Heart left ventricle (tissue), 16 donors: ENCODE measurements around the gene FKBP1A. TPM values are rescaled to one million over a fixed set of nuclear protein-coding genes. Genes with fewer than 3 reads are reported as not detected.

Experiments
- ATAC-seq, 4 donors: fragments of 200-7000 bp; cut with Tn5 transposase; one replicate each; pipeline ENCODE4 v1.9.1; 2020 to 2022; ENCODE audit warnings: moderate library complexity in 4 of 4, mild to moderate bottlenecking in 3 of 4, moderate number of reproducible peaks in 1 of 4
- DNase-seq, 5 donors: peaks; one replicate each; pipeline ENCODE4 v3.0.0-alpha.2; 2020
- H3K27ac ChIP-seq, 12 donors: fragments of 200-600 bp; sonication (generic) in 4 of 12; one replicate each; pipeline versions ENCODE4 v1.5.0 to v1.8.0; 2016 to 2022; ENCODE audit warnings: mild to moderate bottlenecking in 2 of 12
- H3K27me3 ChIP-seq, 9 donors: fragments of 200-600 bp; sonication (generic) in 2 of 9; one replicate each; pipeline versions ENCODE4 v1.5.1 to v1.8.0; 2016 to 2022; ENCODE audit warnings: mild to moderate bottlenecking in 3 of 9
- H3K36me3 ChIP-seq, 9 donors: fragments of 200-600 bp; sonication (generic) in 2 of 9; one replicate each; pipeline versions ENCODE4 v1.5.0 to v1.8.0; 2018 to 2022; ENCODE audit warnings: mild to moderate bottlenecking in 2 of 9
- H3K4me1 ChIP-seq, 12 donors: fragments of 200-600 bp; sonication (generic) in 4 of 12; one replicate each; pipeline versions ENCODE4 v1.5.0 to v1.8.0; 2016 to 2022; ENCODE audit warnings: mild to moderate bottlenecking in 3 of 12
- H3K4me3 ChIP-seq, 12 donors: fragments of 200-600 bp; sonication (generic) in 4 of 12; one replicate each; pipeline versions ENCODE4 v1.5.0 to v1.8.0; 2017 to 2022; ENCODE audit warnings: mild to moderate bottlenecking in 9 of 12, moderate library complexity in 4 of 12
- H3K9me3 ChIP-seq, 12 donors: fragments of 200-600 bp; sonication (generic) in 4 of 12; one replicate each; pipeline versions ENCODE4 v1.5.0 to v1.8.0; 2016 to 2022; ENCODE audit warnings: mild to moderate bottlenecking in 1 of 12
- POLR2A ChIP-seq, 2 donors: fragments of 450-650 bp; IDR thresholded peaks; one replicate each; pipeline ENCODE4 v1.6.1; 2017; ENCODE audit warnings: antibody characterized with exemption in 2 of 2, mild to moderate bottlenecking in 2 of 2, moderate library complexity in 2 of 2
- WGBS, 4 donors: extraction: QIAGEN DNeasy Blood & Tissue Kit in 2 of 4; methylation state at CpG; one replicate each; pipeline versions ENCODE4 v1.1.5 to v1.1.7; 2013 to 2018; 5-methylcytosine and 5-hydroxymethylcytosine counted together
- intact Hi-C, 10 donors: fragments of 100-400 bp; cut with DNase I; formaldehyde crosslinking; loops; one replicate each; pipeline versions ENCODE4 v1.11.1 to v1.14.2; 2022
- polyA plus RNA-seq, 2 donors: library from polyadenylated mRNA; stranded (reverse); fragments of 200-250 nt; gene quantifications; one replicate each; pipeline ENCODE4 v1.2.3, GENCODE V29; 2013
- total RNA-seq, 9 donors: library from RNA; depleted of rRNA in 2 of 9; stranded (reverse); fragments of >200 nt in 2 of 9; fragmentation: NEBNext Ultra II Directional in 3 of 9; extraction: Animal tissue kit (Norgen Biotek cat#: 25700) in 3 of 9; gene quantifications; one replicate each; pipeline versions ENCODE4 v1.1.0 to v1.2.4, GENCODE V29; 2016 to 2023
- TF ChIP-seq, protein P1 (sequence below), 12 donors: fragments of 200-600 bp; sonication (generic) in 4 of 12; IDR thresholded peaks; one replicate each; pipeline versions ENCODE4 v1.5.0 to v1.8.0; 2018 to 2022; ENCODE audit warnings: antibody characterized with exemption in 12 of 12, mild to moderate bottlenecking in 5 of 12
- donor health status: ischemic (EF 13 %, LVEDD 7.1; RV severe dilation, severe dysfunction).
- donor health status: healthy with polysubstance abuse.
- donor health status: DM: no; HTN: yes; CAD: no.
- donor health status: DM: no; HTN: no; CAD: no.
- donor health status: ischemic (EF 25% LVEDD 6.9; RV normal size, moderate dysfunction).
- donor health status: ischemic (EF 25% LVEDD 5.7; RV mildly dilated, moderate dysfunction).
- donor health status: healthy.
- donor health status: DM: yes; HTN: yes; CAD: no.
- donor health status: ischemic (EF 35%, LVEDD 5.7; RV mildly dilated, moderate dysfunction).
- donor health status: nonischemic (EF 11% LVEDD 7.7; RV severe dilation, severe dysfunction).
- donor health status: DM: yes; HTN: yes; CAD: no.
- donor health status: PGD.
- donor health status: ischemic (EF 29% LVEDD 5.4; RV normal size, mild dysfunction).
- donor health status: nonischemic (EF 23%, LVEDD 6.1; RV moderate dilation, normal function).

Gene FKBP1A
- total and polyA plus RNA-seq, 11 donors = 71.3 to 401 (median 144) TPM

DNA sequence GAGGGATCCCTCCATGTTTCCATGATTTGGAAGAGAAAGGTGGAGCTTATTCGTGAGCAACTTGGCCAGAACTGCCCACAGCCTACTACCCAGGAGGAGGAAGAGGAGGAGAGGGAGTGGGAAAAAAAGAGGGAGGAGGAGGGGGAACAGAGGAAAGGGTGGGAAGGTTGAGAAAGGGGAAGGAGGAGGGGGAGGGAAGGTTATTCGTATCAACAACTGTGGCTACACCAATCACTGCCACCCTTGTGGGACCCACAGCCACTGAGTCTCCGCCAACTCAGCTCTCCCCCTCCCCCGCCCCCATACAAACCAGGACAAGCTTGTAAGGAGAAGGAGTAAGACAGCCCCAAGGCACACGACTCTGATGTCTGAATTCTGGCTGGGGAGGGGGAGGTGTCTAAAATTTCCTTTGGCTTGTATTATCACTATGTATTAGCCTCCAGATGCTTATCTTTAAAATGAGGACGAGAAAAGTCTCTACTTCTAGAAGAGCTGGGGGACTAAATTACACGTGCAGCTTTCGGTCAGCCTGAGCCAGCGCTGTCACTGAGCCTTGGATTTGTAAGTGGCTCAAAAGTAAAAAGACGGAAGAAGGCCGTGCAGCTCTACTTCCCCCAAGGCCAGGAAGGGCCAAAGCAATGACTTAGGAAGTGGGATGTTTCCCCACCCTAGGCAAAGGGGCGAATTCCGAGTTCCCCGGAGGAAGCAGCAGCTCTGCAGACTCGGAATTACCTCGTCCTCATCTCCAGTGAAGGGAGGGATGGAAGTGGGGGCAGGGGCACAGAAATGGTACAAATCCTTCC is 1.0 kb downstream of the FKBP1A start:
- TF ChIP-seq, protein P1, sequence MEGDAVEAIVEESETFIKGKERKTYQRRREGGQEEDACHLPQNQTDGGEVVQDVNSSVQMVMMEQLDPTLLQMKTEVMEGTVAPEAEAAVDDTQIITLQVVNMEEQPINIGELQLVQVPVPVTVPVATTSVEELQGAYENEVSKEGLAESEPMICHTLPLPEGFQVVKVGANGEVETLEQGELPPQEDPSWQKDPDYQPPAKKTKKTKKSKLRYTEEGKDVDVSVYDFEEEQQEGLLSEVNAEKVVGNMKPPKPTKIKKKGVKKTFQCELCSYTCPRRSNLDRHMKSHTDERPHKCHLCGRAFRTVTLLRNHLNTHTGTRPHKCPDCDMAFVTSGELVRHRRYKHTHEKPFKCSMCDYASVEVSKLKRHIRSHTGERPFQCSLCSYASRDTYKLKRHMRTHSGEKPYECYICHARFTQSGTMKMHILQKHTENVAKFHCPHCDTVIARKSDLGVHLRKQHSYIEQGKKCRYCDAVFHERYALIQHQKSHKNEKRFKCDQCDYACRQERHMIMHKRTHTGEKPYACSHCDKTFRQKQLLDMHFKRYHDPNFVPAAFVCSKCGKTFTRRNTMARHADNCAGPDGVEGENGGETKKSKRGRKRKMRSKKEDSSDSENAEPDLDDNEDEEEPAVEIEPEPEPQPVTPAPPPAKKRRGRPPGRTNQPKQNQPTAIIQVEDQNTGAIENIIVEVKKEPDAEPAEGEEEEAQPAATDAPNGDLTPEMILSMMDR (IDR thresholded peaks at IDR 0.05) = no peak
- no peak for TF ChIP-seq POLR2A (IDR thresholded peaks at IDR 0.05)
- H3K9me3 ChIP-seq = no peaks in the 10 kb centered on the region
- 6 to 10% (median 10%) methylated on average over 16 of the region's 16 CpGs for WGBS, 4 donors
- H3K4me3 ChIP-seq = peak overlapping the region; percentile 54 to 96 (median 84)
- peak in 1 of 5 donors; percentile 67 for DNase-seq
- peaks cover 0 to 10% (median 0%) of the 10 kb centered on the region in 9 donors for H3K27me3 ChIP-seq
- ATAC-seq = peak in 2 of 4 donors; percentile 7 to 22
- intact Hi-C loops = loop anchor here (1.0 to 10.0 kb wide), 10 partner anchors 15 to 557 kb away; partner anchors contain the start of genes NSFL1C (in 2 of the 10), FAM110A (in 1 of the 10) and SDCBP2 (in 1 of the 10)
- peak overlapping the region; percentile 68 to 94 (median 89) for H3K27ac ChIP-seq
- H3K36me3 ChIP-seq = peaks cover 0 to 18% (median 0%) of the 10 kb centered on the region in 9 donors
- peaks cover 6 to 64% (median 41%) of the 10 kb centered on the region in 12 donors for H3K4me1 ChIP-seq

DNA sequence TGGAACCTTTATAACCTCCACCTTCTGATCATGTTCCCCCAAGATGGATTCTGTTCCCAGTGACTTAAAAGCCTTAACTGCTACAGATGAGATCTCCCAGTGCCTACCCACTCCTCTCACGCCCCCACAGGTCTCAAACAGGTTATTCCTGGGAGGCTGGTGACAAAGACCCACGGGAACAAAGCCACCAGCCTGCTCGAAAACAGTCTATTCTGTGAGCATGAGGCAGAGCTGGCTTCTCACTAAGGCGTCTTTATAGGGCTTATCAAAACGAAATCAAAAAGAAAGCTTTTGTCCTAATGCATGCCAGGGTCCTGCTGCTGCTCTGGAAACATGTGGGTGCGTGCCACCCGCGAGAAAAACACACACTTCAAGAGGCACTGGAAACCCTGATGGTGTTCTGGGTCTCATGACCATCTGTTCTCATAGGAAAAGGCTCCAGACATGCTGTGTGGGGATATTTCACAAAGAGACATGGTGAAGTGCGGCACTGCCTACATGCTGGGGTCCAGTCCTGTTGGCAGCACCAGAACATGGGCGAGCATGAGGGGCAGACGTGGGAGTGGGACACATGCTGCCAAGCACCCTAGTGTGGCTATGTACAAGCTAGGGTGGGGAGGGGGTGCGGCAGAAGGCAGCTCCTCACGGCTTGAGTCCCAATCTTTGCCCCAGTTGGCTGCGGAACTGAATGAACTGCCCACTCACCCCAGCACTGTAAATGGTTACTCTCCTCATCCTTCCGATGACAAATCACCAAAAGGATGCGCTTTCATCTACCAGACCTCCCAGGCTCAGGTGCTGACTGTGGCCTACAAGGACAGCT is 2.1 kb downstream of the FKBP1A start:
- TF ChIP-seq POLR2A (IDR thresholded peaks at IDR 0.05) = no peak
- TF ChIP-seq, protein P1 (IDR thresholded peaks at IDR 0.05) = no peak
- peaks cover 0 to 28% (median 0%) of the 10 kb centered on the region in 9 donors for H3K36me3 ChIP-seq
- H3K27me3 ChIP-seq = peaks cover 0 to 4% (median 0%) of the 10 kb centered on the region in 9 donors
- H3K4me1 ChIP-seq = peaks cover 6 to 75% (median 48%) of the 10 kb centered on the region in 12 donors
- DNase-seq = no peak
- no peaks in the 10 kb centered on the region for H3K9me3 ChIP-seq
- peak overlapping the region in 10 of 12 donors; percentile 12 to 96 (median 84) for H3K4me3 ChIP-seq
- intact Hi-C loops = loop anchor here in 6 of 10 donors (2.0 to 10.0 kb wide), 7 partner anchors 14 to 556 kb away; partner anchors contain the start of genes NSFL1C (in 2 of the 6), FAM110A (in 1 of the 6) and SDCBP2 (in 1 of the 6)
- H3K27ac ChIP-seq = peak overlapping the region; percentile 68 to 94 (median 89)
- no peak for ATAC-seq
- 50 to 63% (median 54%) methylated on average over 16 of the region's 16 CpGs for WGBS, 4 donors

DNA sequence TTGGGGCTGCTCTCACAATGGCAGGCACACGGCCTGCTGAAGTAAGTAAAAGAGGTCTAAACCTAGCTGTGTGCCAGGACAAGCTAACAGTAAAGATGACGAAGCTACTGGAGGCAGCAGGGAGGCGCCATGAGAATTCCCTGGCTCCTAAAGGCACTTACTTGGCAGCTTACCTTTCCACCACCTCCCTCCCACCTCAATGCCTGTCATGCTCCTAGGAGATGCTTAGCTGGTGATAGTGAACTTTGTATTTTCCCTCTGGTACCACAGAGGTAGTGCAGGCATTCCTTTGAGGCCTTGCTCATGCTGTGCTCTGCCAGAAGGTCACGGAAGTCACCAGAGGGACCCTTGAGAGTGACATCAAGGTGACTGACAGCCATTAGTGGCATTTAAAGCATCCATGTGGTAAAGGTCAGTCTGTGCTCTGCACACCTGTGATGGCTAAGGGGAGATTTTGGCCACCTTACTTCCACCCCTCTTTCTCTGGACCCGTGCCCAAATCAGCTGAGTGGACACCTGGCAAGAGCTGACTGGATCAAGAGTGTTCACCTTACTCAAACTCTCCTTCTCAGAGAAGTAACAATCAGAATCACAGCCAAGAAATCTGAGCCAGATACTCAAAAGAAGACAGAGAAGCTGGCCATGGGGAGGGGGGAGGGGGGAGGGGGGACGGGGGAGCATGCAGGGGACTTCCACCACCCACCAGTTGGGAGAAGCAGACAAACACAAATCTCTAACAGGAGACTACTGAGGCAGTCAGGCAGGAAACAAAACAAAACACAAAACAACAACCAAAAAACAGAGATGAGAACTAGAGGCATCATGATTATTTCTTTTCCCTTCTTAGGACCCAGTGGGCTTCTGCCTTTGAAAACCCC is 2.9 kb downstream of the FKBP1A start:
- H3K27me3 ChIP-seq = no peaks in the 10 kb centered on the region
- DNase-seq (peak in 1 of 5 donors; percentile 33), ATAC-seq (peak in 1 of 4 donors; percentile 5)
- 31 to 43% (median 34%) methylated on average over 6 of the region's 6 CpGs for WGBS, 4 donors
- peaks cover 0 to 31% (median 0%) of the 10 kb centered on the region in 9 donors for H3K36me3 ChIP-seq
- TF ChIP-seq, protein P1 (IDR thresholded peaks at IDR 0.05) = no peak
- no peak for TF ChIP-seq POLR2A (IDR thresholded peaks at IDR 0.05)
- no peaks in the 10 kb centered on the region for H3K9me3 ChIP-seq
- H3K27ac ChIP-seq = peak overlapping the region; percentile 52 to 94 (median 89)
- intact Hi-C loops = loop anchor here in 6 of 10 donors (2.0 to 10.0 kb wide), 7 partner anchors 13 to 555 kb away; partner anchors contain the start of genes NSFL1C (in 2 of the 6), FAM110A (in 1 of the 6) and SDCBP2 (in 1 of the 6)
- H3K4me3 ChIP-seq = peak overlapping the region in 9 of 12 donors; percentile 75 to 96 (median 86)
- peaks cover 6 to 83% (median 49%) of the 10 kb centered on the region in 12 donors for H3K4me1 ChIP-seq
